Neural cell (in vitro differentiated cells): Measurements from ENCODE around the gene TOM1.

ENCODE experiments used
- EZH2 ChIP-seq: fragments of 200-600, 300-800 bp; shearing (Covaris generic), sonication (generic); IDR thresholded peaks from 2 replicates; pipeline ENCODE4 v1.6.1; 2014; ENCODE audit warnings: antibody characterized with exemption, low read length, borderline replicate concordance, mild to moderate bottlenecking; ENCODE audit not compliant: insufficient read depth, poor library complexity, severe bottlenecking
- TAF1 ChIP-seq: IDR thresholded peaks from 2 replicates; pipeline ENCODE4 v1.6.1; 2012; ENCODE audit warnings: low read depth

GRCh38 chr22:35342390-35342789, 42.7 kb downstream of the TOM1 start:
- TF ChIP-seq TAF1, result no peak
- no peak for TF ChIP-seq EZH2
